IPS-NIHi7 (cell line): ENCODE data around the gene TSPYL1.
"Not testable (repeated sequence)": the region's sequence is repeated elsewhere in the genome, so short reads cannot be mapped to it uniquely, and the experiment has no call there.

Experiments
- DNase-seq: peaks from one replicate; pipeline ENCODE4 v3.0.0; 2012; ENCODE audit warnings: mixed read lengths; ENCODE audit errors: extremely low spot score

The TSPYL1 gene

DNA sequence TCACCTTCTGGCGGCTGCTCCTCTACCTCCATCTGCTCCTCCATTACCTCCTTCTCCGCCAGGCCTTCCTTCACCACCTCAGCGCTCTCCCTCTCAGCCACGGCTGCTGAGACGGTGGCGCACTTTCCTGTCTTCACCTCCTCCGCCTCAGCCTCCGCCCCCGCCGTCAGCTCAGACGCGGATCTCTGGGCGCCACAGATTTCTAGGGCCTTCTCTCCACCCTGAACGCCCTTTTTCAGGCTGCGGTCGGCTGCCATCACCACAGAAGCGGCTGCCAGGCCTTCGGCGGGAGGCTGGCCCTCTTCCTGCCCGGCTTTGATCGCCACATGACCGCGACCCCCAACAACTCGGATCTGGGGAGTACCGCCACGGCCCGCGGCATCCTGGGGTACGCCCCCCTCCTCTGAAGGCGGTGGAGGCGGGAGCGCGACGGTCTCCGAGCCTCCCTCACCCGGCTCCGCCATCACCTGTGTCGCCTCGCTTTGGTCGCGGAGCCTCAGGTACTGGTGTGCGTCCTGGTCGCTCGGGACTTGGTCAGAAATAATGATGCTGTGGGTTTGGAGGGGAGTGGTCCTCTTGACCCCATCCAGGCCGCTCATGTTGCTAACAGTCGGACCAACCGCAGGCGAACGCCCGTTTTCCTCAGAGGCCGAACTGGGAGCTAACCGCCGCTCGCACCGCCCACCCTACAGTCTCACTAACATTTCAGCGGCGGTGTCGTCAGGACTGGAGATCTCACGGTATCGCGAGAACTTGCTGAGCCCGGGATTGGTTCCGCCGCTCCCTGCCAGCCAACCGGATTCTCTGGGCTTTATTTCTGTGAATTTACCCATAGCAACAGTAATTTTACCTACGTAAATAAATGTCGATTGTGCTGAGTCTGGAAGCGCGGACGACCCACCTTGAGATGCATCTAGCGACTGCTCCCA is at the start of gene TSPYL1:
Gene TSPYL1 (minus strand): TSS at position 699 of the 929 bp plus-strand sequence. CDS start 100 bp downstream, at position 599.
- peak; percentile 93 for DNase-seq

GRCh38 chr6:116329156-116329555 is 49.4 kb upstream of the TSPYL1 start:
- DNase-seq, result no peak

- DNase-seq, result no peak
Observed at GRCh38 chr6:116328528-116328903, 48.8 kb upstream of the TSPYL1 start.

GRCh38 chr6:116327803-116328527 is 48.2 kb upstream of the TSPYL1 start:
- DNase-seq, result peak; percentile 63

GRCh38 chr6:116326996-116327395 is 47.3 kb upstream of the TSPYL1 start:
- DNase-seq, result no peak

- no peak for DNase-seq
Observed at GRCh38 chr6:116326181-116326671, 46.5 kb upstream of the TSPYL1 start.

GRCh38 chr6:116325634-116326132 is 46.0 kb upstream of the TSPYL1 start:
- DNase-seq, result not testable (repeated sequence)

GRCh38 chr6:116323863-116324262 is 44.1 kb upstream of the TSPYL1 start:
- DNase-seq, result peak; percentile 26

- DNase-seq, result not testable (repeated sequence)
Observed at GRCh38 chr6:116321933-116322332, 42.2 kb upstream of the TSPYL1 start.

DNA sequence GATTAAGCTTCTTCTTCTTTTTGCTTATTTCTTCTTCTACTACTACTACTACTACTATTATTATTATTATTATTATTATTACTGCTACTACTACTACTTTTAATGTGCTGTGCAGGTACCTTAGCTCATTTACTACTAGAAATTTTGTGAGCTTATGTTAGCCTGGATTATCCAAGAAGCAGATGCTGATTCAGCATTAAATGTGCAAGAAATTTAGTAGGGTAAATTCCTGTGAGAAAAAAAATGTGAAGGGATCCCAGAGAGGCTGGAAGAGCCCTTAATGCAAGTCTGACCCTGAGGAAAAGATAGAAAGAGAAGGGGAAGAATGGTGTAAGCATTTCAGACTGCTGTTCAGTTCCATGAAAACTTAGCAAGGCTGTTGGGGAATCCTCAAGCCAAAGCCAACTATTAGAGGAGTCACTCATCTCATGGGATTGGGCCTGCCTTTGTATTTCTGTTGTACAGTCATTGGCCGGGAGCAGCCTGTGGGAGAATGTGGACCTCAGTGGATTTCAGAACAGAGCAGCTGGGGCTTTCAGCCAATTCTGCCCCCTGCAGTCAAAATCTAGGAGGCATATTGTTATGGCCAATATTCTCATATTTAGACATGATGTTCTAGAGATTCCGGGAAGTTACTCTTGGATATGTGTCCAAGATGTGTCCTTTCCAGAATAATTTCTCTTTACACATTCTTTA is 37.2 kb upstream of the TSPYL1 start:
- no peak for DNase-seq

DNA sequence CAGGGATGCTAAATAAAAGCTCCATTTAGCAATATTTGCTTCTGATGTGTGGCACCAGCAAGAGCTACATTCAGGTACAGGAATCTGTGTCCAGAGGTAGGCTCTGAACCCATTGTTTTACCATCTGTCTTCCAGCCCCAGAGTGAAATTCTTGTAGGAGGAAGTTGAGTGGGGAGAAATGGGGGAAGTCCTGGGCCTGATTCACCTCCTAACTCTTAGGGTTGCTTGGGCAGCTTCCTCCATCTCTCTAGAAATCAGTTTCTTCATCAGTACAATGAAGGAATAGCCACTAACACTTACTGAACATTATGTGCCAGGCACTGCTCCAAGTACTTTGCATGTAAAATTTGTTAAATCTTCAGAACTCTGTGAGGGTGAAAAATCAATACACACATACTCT is 35.1 kb upstream of the TSPYL1 start:
- DNase-seq, result no peak

DNA sequence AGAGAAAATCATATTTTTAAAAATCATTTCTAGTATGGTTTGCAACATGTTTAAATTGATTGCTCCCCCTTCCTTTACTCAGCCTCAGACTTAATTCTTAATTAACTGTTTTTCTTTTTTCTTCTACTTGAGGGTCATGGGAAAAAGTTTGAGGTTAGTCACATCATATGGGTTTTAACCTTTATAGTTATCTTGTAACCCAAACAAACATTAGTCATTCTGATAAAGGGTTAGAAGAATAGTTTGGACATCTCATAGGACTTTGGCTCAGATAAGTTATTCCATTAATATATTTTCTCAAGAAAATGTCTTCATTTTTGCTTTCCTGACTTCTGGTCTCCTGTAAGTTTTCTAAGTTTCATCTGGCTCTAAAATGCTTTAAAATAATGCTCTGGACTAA is 34.5 kb upstream of the TSPYL1 start:
- DNase-seq, result no peak

- no peak for DNase-seq
Observed at GRCh38 chr6:116313101-116313776, 33.5 kb upstream of the TSPYL1 start.

DNA sequence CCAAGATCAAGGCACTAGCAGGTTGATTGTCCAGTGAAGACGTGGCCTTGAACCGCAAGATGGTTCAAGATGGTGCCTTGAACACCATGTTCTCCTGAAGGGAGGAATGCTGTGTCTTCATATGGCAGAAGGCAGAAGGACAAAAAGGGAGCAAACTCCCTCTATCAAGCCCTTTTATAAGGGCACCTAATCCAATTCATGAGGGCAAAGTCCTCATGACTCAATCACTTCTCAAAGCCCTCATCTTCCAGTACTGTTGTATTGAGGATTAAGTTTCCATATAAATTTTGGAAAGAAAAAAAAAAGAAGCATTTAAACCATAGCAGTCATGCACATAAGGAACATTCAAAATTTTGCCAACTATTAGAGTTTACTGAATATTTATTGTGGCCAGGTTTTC is 29.9 kb upstream of the TSPYL1 start:
- DNase-seq, result no peak

DNA sequence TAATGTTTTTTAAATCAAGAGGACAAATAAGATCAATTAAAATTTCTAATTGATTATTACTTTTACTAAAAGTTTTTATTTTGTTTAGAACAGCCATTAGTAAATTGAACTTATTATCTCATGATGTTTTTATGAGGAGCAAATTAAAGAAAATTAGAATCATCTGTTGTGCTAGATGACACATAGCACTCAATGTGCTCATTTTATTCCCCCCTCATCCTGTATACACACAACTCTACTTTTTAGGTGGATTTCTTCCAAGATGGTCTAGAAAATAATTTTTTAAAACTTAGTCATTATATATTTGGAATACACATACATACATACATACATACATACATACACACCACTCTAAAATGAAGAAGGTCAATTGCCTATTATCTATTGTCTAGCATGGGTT is 29.3 kb upstream of the TSPYL1 start:
- DNase-seq, result no peak

DNA sequence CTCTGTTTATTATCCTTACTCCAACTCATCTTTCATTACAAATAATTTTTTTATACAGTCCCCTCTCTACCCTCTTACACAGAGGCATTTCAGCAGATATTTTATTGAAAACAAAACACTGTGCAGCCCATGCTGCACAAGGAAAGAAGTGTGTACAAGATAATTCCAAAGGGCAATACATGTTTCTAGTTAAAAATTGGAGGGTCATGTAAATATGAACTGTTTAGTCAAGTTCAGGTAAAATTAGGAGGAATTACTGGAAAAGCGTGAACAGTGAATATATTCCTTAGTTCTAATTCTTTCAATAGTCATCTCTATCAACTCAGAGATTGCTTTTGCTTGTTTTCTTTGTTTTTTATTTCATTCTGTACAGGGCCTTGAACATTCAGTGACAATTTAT is 27.9 kb upstream of the TSPYL1 start:
- no peak for DNase-seq

DNA sequence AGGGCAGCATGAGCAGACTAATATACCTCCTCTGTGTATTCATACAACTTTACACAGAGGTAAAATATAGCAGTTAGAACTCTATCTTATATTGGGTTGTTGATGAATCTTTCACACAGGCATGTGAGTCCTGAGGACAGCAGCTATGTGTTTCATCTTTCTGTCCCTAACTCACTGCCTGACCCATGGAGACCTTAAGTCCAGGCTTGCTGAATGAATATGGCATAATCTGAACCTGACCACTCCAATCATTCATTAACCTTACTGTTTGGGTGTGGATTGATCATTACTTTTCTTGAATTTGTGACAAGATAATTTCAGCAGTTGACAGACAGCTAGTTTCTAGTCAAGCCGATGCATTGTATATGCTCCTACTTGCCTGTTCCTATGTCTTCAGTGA is 27.3 kb upstream of the TSPYL1 start:
- no peak for DNase-seq

- no peak for DNase-seq
Observed at GRCh38 chr6:116304538-116305097, 24.9 kb upstream of the TSPYL1 start.

- no peak for DNase-seq
Observed at GRCh38 chr6:116301104-116301503, 21.4 kb upstream of the TSPYL1 start.

DNA sequence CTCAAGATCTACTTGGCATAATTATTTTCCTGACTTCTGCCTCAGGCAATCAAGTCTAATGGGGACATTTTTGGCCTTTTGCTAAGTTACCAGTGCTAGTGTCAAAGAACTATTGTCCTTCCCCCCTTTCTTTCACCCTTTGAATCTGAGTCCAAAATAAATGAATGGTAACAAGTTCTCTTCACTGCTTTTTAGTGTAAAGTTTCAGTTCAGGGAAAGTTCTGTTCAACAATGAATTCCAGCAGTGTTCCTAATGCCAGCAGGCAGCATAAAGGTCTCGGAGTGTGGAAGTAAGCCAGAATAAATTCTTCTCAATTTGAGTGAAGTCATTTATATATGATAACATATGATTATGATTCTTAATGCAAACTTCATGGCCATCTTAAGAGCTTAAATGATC is 20.8 kb upstream of the TSPYL1 start:
- no peak for DNase-seq

DNA sequence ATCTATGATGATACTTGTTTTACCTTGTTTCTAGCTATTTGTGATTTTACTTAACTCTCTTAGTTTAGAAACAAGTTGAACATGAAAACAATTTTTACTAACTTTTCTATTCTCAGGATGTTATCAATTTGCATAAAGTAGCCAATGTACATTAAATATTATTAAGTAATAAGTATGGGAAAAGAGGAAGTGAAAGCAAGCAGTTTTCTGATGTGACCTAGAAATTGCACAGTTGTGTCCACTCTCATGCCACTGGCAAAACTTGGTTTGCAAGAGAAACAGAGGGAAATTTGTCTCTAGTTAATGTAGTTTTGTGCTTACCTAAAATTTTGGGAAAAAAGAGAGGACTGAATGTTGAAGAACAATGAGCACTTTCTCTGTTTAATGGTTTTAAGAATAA is 19.2 kb upstream of the TSPYL1 start:
- DNase-seq, result no peak
